Measurements from ENCODE around the gene SLC2A4RG. TPM values are rescaled to one million over a fixed set of nuclear protein-coding genes. Genes with fewer than 3 reads are reported as not detected.
"Not testable (repeated sequence)": the region's sequence is repeated elsewhere in the genome, so short reads cannot be mapped to it uniquely, and the experiment has no call there.

Gene SLC2A4RG
- total and polyA plus RNA-seq, 7 experiments from 2014 or later: 3.0 to 136 (median 96.4) TPM

DNA sequence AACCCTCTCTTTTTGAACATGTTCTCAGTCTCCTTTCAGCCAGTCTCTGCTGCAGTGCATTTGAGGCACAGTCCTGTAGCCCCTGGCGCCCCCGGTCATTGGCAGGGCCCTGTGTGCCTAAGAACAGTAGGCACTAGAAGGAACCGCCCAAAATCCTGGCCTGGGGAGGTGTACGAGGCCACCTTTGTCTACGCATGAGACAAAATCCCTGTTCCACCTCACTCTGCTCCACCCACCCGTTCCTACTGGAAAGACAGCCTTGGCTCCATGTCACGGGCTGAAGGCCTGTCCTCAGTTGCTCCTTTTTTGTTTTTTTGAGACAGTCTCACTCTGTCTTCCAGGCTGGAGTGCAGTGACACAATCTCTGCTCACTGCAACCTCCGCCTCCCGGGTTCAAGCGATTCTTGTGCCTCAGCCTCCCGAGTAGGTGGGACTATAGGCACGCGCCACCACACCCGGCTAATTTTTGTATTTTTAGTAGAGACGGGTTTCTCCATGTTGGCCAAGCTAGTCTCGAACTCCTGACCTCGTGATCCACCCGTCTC, 9.3 kb upstream of the SLC2A4RG start:
- H3K9me3 ChIP-seq (ENCODE audit: control insufficient read depth in 2 of 3, low read length in 3 of 3); DNase-seq; H3K27ac Mint-ChIP-seq; H3K27me3 ChIP-seq (ENCODE audit: control insufficient read depth in 2 of 2, insufficient read depth in 2 of 2, low read length in 2 of 2); H3K27me3 Mint-ChIP-seq; ATAC-seq: not testable (repeated sequence)
- peak overlapping the region in 1 of 10 donors; percentile 27 for H3K4me3 Mint-ChIP-seq
- peaks cover 8 to 41% (median 21%) of the 10 kb centered on the region in 5 donors for H3K36me3 Mint-ChIP-seq
- H3K4me1 Mint-ChIP-seq: peaks cover 18 to 41% (median 32%) of the 10 kb centered on the region in 7 donors
- peak overlapping the region; percentile 36 for H3K4me3 ChIP-seq (ENCODE audit: low read length)
- H3K27ac ChIP-seq (ENCODE audit: low read depth, low read length): peak overlapping the region; percentile 24
- peaks cover 43 to 56% of the 10 kb centered on the region in 2 donors for H3K4me1 ChIP-seq (ENCODE audit: control insufficient read depth in 2 of 2, insufficient read depth in 2 of 2, low read length in 2 of 2)
- POLR2A ChIA-PET: interaction anchor here (0.8 to 3.8 kb wide), 6 partner anchors 7 to 34 kb away, joined by 3 to 24 read pairs (median 4); partner anchors contain the start of genes ARFRP1, LIME1, SLC2A4RG and TNFRSF6B
- H3K9me3 Mint-ChIP-seq: peaks cover 0 to 16% (median 4%) of the 10 kb centered on the region in 11 donors
- H3K36me3 ChIP-seq (ENCODE audit: control insufficient read depth in 2 of 3, insufficient read depth in 3 of 3, low read length in 3 of 3): peaks cover 0 to 26% (median 0%) of the 10 kb centered on the region in 3 experiments
- CTCF ChIA-PET: interaction anchor here (0.6 to 0.8 kb wide), 3 partner anchors 10 to 135 kb away, joined by 3 to 5 read pairs (median 3); no protein-coding TSS in a partner anchor
- intact Hi-C loops (cut with micrococcal nuclease): loop anchor here (1.0 to 10.0 kb wide), 5 partner anchors 9 to 935 kb away; partner anchors contain the start of genes ARFRP1 (in 2 of the 2), ABHD16B (in 1 of the 2), MRGBP (in 1 of the 2) and SLC2A4RG (in 1 of the 2)

GRCh38 chr20:63731410-63731809, 8.2 kb upstream of the SLC2A4RG start:
- intact Hi-C loops (cut with micrococcal nuclease): loop anchor here (2.0 to 10.0 kb wide), 3 partner anchors 25 to 937 kb away; partner anchors contain the start of genes ABHD16B (in 1 of the 2), ARFRP1 (in 1 of the 2), MRGBP (in 1 of the 2) and TPD52L2 (in 1 of the 2)
- Mint-ChIP-seq H3K27ac (no peak overlapping the region), H3K27me3 (no peaks in the 10 kb centered on the region), H3K9me3 (peaks cover 0 to 5% (median 0%) of the 10 kb centered on the region in 11 donors), H3K4me1 (peaks cover 26 to 49% (median 41%) of the 10 kb centered on the region in 7 donors), H3K36me3 (peaks cover 4 to 39% (median 18%) of the 10 kb centered on the region in 5 donors), H3K4me3 (no peak overlapping the region)
- Histone ChIP-seq H3K27ac (ENCODE audit: low read depth, low read length) (no peak overlapping the region), H3K27me3 (ENCODE audit: control insufficient read depth in 2 of 2, insufficient read depth in 2 of 2, low read length in 2 of 2) (no peaks in the 10 kb centered on the region), H3K36me3 (ENCODE audit: control insufficient read depth in 2 of 3, insufficient read depth in 3 of 3, low read length in 3 of 3) (peaks cover 0 to 34% (median 0%) of the 10 kb centered on the region in 3 experiments), H3K9me3 (ENCODE audit: control insufficient read depth in 2 of 3, low read length in 3 of 3) (no peaks in the 10 kb centered on the region), H3K4me1 (ENCODE audit: control insufficient read depth in 2 of 2, insufficient read depth in 2 of 2, low read length in 2 of 2) (peaks cover 53 to 67% of the 10 kb centered on the region in 2 donors), H3K4me3 (ENCODE audit: low read length) (peak overlapping the region; percentile 49)
- no peak for DNase-seq
- ATAC-seq: no peak
- ChIA-PET CTCF (no interaction called here), POLR2A (interaction anchor here (0.6 to 1.0 kb wide), 2 partner anchors 24 to 176 kb away, joined by 4 read pairs; partner anchors contain the start of genes ARFRP1 and ZGPAT)

GRCh38 chr20:63732118-63733095, 7.2 kb upstream of the SLC2A4RG start:
- Histone ChIP-seq H3K36me3 (ENCODE audit: control insufficient read depth in 2 of 3, insufficient read depth in 3 of 3, low read length in 3 of 3) (peaks cover 0 to 38% (median 0%) of the 10 kb centered on the region in 3 experiments), H3K27ac (ENCODE audit: low read depth, low read length) (no peak overlapping the region), H3K4me3 (ENCODE audit: low read length) (no peak overlapping the region), H3K9me3 (ENCODE audit: control insufficient read depth in 2 of 3, low read length in 3 of 3) (no peaks in the 10 kb centered on the region), H3K27me3 (ENCODE audit: control insufficient read depth in 2 of 2, insufficient read depth in 2 of 2, low read length in 2 of 2) (no peaks in the 10 kb centered on the region), H3K4me1 (ENCODE audit: control insufficient read depth in 2 of 2, insufficient read depth in 2 of 2, low read length in 2 of 2) (peaks cover 50 to 58% of the 10 kb centered on the region in 2 donors)
- H3K27ac Mint-ChIP-seq: no peak overlapping the region
- POLR2A ChIA-PET: interaction anchor here (0.7 to 9.9 kb wide), 3 partner anchors 20 to 74 kb away, joined by 3 to 137 read pairs (median 3); partner anchors contain the start of genes ARFRP1, RTEL1 and ZGPAT
- no peak overlapping the region for H3K4me3 Mint-ChIP-seq
- ATAC-seq (no peak), DNase-seq (no peak)
- no peaks in the 10 kb centered on the region for H3K9me3 Mint-ChIP-seq
- H3K36me3 Mint-ChIP-seq: peaks cover 4 to 36% (median 12%) of the 10 kb centered on the region in 5 donors
- intact Hi-C loops (cut with micrococcal nuclease): loop anchor here (10.0 kb wide), 2 partner anchors 132 to 938 kb away; partner anchors contain the start of genes ABHD16B (in 1 of the 2), MRGBP (in 1 of the 2) and TPD52L2 (in 1 of the 2)
- peaks cover 27 to 42% (median 38%) of the 10 kb centered on the region in 7 donors for H3K4me1 Mint-ChIP-seq
- no peaks in the 10 kb centered on the region for H3K27me3 Mint-ChIP-seq
- CTCF ChIA-PET: no interaction called here

DNA sequence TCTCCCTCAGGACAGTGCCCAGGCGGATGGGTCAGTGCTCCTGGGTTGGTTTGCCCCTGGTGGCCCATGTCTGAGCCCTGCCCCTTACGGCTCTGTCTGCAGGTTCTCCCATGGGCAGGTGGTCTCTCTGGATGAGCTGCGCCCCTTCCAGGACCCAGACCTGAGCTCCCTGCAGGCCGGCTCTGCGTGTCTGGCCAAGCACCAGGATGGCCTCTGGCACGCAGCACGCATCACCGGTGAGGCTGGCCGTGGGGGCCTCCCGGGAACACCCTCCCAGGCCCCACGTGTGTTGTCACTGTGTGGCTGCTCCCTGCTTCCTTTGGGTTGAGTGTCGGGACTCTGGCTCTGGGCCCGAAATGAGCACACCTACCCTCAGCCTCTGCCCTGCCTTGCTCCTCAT, 6.5 kb upstream of the SLC2A4RG start:
- Mint-ChIP-seq H3K4me3 (no peak overlapping the region), H3K9me3 (no peaks in the 10 kb centered on the region), H3K36me3 (peaks cover 4 to 34% (median 10%) of the 10 kb centered on the region in 5 donors), H3K4me1 (peaks cover 27 to 36% (median 32%) of the 10 kb centered on the region in 7 donors), H3K27me3 (no peaks in the 10 kb centered on the region), H3K27ac (peak overlapping the region in 2 of 9 donors; percentile 45 to 59)
- Histone ChIP-seq H3K27ac (ENCODE audit: low read depth, low read length) (no peak overlapping the region), H3K9me3 (ENCODE audit: control insufficient read depth in 2 of 3, low read length in 3 of 3) (no peaks in the 10 kb centered on the region), H3K4me1 (ENCODE audit: control insufficient read depth in 2 of 2, insufficient read depth in 2 of 2, low read length in 2 of 2) (peaks cover 44 to 51% of the 10 kb centered on the region in 2 donors), H3K4me3 (ENCODE audit: low read length) (no peak overlapping the region), H3K27me3 (ENCODE audit: control insufficient read depth in 2 of 2, insufficient read depth in 2 of 2, low read length in 2 of 2) (no peaks in the 10 kb centered on the region), H3K36me3 (ENCODE audit: control insufficient read depth in 2 of 3, insufficient read depth in 3 of 3, low read length in 3 of 3) (peaks cover 0 to 38% (median 0%) of the 10 kb centered on the region in 3 experiments)
- ATAC-seq (no peak), DNase-seq (no peak)
- ChIA-PET POLR2A (interaction anchor here (0.7 to 9.9 kb wide), 4 partner anchors 18 to 75 kb away, joined by 3 to 137 read pairs (median 4); partner anchors contain the start of genes ARFRP1, RTEL1 and ZGPAT), CTCF (interaction anchor here (0.5 kb wide), 1 partner anchor 26 kb away, joined by 3 read pairs; no protein-coding TSS in a partner anchor)
- intact Hi-C loops (cut with micrococcal nuclease): loop anchor here (10.0 kb wide), 2 partner anchors 132 to 938 kb away; partner anchors contain the start of genes ABHD16B (in 1 of the 2), MRGBP (in 1 of the 2) and TPD52L2 (in 1 of the 2)

DNA sequence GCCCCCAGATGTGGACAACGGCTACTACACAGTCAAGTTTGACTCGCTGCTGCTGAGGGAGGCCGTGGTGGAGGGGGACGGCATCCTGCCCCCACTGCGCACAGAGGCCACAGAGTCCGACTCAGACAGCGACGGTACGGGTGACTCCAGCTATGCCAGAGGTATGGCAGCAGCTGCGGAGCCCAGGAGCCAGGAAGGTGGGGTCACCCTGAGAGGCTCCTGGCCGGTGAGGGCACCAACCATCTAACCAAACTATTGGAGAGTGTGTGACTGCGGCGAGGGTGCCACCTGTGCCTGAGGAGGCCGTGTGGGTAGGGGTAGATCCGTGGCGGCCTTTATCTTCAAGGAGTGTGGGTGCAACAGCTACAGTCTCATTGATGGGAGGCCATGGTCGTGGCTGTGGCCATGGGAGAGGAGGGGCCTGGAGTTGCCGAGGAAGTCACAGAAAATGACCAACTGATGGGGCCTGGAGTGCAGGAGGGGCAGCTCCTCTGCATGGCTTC, 5.9 kb upstream of the SLC2A4RG start:
- H3K36me3 ChIP-seq (ENCODE audit: control insufficient read depth in 2 of 3, insufficient read depth in 3 of 3, low read length in 3 of 3): peaks cover 0 to 38% (median 0%) of the 10 kb centered on the region in 3 experiments
- ATAC-seq (no peak), DNase-seq (no peak)
- Mint-ChIP-seq H3K27ac (peak overlapping the region in 8 of 9 donors; percentile 19 to 87 (median 68)), H3K36me3 (peaks cover 4 to 29% (median 5%) of the 10 kb centered on the region in 5 donors), H3K4me3 (peak overlapping the region in 6 of 10 donors; percentile 18 to 68 (median 40)), H3K4me1 (peaks cover 22 to 31% (median 27%) of the 10 kb centered on the region in 7 donors), H3K27me3 (no peaks in the 10 kb centered on the region), H3K9me3 (no peaks in the 10 kb centered on the region)
- no peaks in the 10 kb centered on the region for H3K9me3 ChIP-seq (ENCODE audit: control insufficient read depth in 2 of 3, low read length in 3 of 3)
- H3K4me1 ChIP-seq (ENCODE audit: control insufficient read depth in 2 of 2, insufficient read depth in 2 of 2, low read length in 2 of 2): peaks cover 44 to 51% of the 10 kb centered on the region in 2 donors
- intact Hi-C loops (cut with micrococcal nuclease): loop anchor here (10.0 kb wide), 2 partner anchors 131 to 939 kb away; partner anchors contain the start of genes ABHD16B (in 1 of the 2), MRGBP (in 1 of the 2) and TPD52L2 (in 1 of the 2)
- ChIA-PET POLR2A (interaction anchor here (0.7 to 9.9 kb wide), 3 partner anchors 17 to 75 kb away, joined by 3 to 137 read pairs (median 4); partner anchors contain the start of genes ARFRP1, RTEL1 and ZGPAT), CTCF (interaction anchor here (0.5 kb wide), 1 partner anchor 27 kb away, joined by 3 read pairs; no protein-coding TSS in a partner anchor)
- H3K4me3 ChIP-seq (ENCODE audit: low read length): no peak overlapping the region
- H3K27me3 ChIP-seq (ENCODE audit: control insufficient read depth in 2 of 2, insufficient read depth in 2 of 2, low read length in 2 of 2): no peaks in the 10 kb centered on the region
- no peak overlapping the region for H3K27ac ChIP-seq (ENCODE audit: low read depth, low read length)

Data from naive thymus-derived CD4-positive, alpha-beta T cell (primary cell).